Activated CD4-positive, CD25-positive, alpha-beta regulatory T cell (primary cell): ENCODE data around the gene KCNB1.
"Not testable (repeated sequence)": the region's sequence is repeated elsewhere in the genome, so short reads cannot be mapped to it uniquely, and the experiment has no call there.

Experiments used
- DNase-seq, 4 experiments: peaks; one replicate each; lab custom pipeline; 2025; lab: John Stamatoyannopoulos, UW

The KCNB1 gene

GRCh38 chr20:49319208-49319809 is 163.2 kb downstream of the KCNB1 start:
- DNase-seq: no peak

GRCh38 chr20:49318430-49319207 is 163.8 kb downstream of the KCNB1 start:
- no peak for DNase-seq

- no peak for DNase-seq
These were observed 164.4 kb downstream of the KCNB1 start for GRCh38 chr20:49318091-49318429.

- DNase-seq: no peak
These were observed 165.8 kb downstream of the KCNB1 start for GRCh38 chr20:49316704-49317103.

GRCh38 chr20:49315580-49315979 is 166.9 kb downstream of the KCNB1 start:
- DNase-seq: no peak

- DNase-seq: not testable (repeated sequence)
These were observed 168.4 kb downstream of the KCNB1 start for GRCh38 chr20:49314052-49314451.
